BLaER1 treated with 17β-estradiol and CSF1 and Interleukin-3, amounts not matched to agents 10 nM and 100 nM (cell line): Measurements from ENCODE around the gene ARHGDIA.
"Not testable (repeated sequence)": the region's sequence is repeated elsewhere in the genome, so short reads cannot be mapped to it uniquely, and the experiment has no call there.

Source experiments
- H3K27ac ChIP-seq, 11 experiments: shearing (Covaris generic); formaldehyde crosslinking; 2 replicates each; pipeline ENCODE4 v1.8.1; 2022
- H3K27me3 ChIP-seq, 11 experiments: shearing (Covaris generic); formaldehyde crosslinking; 2 replicates each; pipeline ENCODE4 v1.8.1; 2022
- H3K36me3 ChIP-seq, 11 experiments: shearing (Covaris generic); formaldehyde crosslinking; 2 replicates each; pipeline ENCODE4 v1.8.1; 2022
- H3K4me1 ChIP-seq, 10 experiments: shearing (Covaris generic); formaldehyde crosslinking; 2 replicates each; pipeline ENCODE4 v1.8.1; 2022
- H3K4me2 ChIP-seq, 11 experiments: shearing (Covaris generic); formaldehyde crosslinking; 2 replicates each; pipeline ENCODE4 v1.8.1; 2022
- H3K4me3 ChIP-seq, 10 experiments: shearing (Covaris generic); formaldehyde crosslinking; 2 replicates each; pipeline ENCODE4 v1.8.1; 2022
- H3K9ac ChIP-seq, 11 experiments: shearing (Covaris generic); formaldehyde crosslinking; 2 replicates each; pipeline ENCODE4 v1.8.1; 2022
- H3K9me3 ChIP-seq, 11 experiments: shearing (Covaris generic); formaldehyde crosslinking; replicated peaks in 1 of 11; 2 replicates each; pipeline ENCODE4 v1.8.1; 2022
- H4K20me1 ChIP-seq, 11 experiments: shearing (Covaris generic); formaldehyde crosslinking; 2 replicates each; pipeline ENCODE4 v1.8.1; 2022
- Cebpa-rat ChIP-seq, 11 experiments: shearing (Covaris generic); IDR thresholded peaks; 2 replicates each; pipeline ENCODE4 v1.8.1; 2022

Gene ARHGDIA

DNA sequence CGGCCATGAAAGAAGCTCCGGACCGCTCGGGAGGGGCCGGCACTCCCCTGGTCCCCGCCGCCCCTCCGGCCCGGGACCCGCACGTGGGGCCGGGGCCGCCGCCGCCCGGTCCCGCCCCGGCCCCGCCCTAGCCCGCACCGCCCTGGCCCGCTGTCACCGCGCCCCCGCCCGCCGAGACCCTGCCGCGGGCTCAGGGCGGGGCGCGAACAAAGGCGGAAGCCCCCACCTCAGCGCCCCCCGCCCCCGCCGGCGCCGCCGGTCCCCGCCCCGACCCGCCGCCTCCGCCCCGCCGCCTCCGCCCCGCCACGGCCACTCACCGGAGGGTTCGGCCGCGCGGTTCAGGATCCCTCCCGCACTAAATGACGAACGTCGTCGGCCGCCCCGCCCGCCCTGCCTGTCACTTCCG, at the start of gene ARHGDIA:
Gene ARHGDIA, minus strand, starts transcription at position 357 of the 406 bp plus-strand sequence. CDS start 1,407 bp downstream, outside the sequence.
- Histone ChIP-seq H3K4me2 (peak within 1 kb of the TSS; percentile 93 to 100 (median 99)), H3K9me3 (no peaks in the 10 kb centered on the region), H3K4me3 (peak within 1 kb of the TSS; percentile 76 to 99 (median 96)), H4K20me1 (peaks cover 44 to 49% (median 48%) of the 10 kb centered on the region in 11 experiments), H3K36me3 (peaks cover 24 to 42% (median 37%) of the 10 kb centered on the region in 11 experiments), H3K9ac (peak within 1 kb of the TSS; percentile 95 to 100 (median 100)), H3K27ac (peak within 1 kb of the TSS; percentile 96 to 100 (median 100)), H3K27me3 (no peaks in the 10 kb centered on the region), H3K4me1 (peaks cover 47 to 65% (median 59%) of the 10 kb centered on the region in 10 experiments)
- TF ChIP-seq Cebpa-rat (IDR thresholded peaks at IDR 0.05): no peak

DNA sequence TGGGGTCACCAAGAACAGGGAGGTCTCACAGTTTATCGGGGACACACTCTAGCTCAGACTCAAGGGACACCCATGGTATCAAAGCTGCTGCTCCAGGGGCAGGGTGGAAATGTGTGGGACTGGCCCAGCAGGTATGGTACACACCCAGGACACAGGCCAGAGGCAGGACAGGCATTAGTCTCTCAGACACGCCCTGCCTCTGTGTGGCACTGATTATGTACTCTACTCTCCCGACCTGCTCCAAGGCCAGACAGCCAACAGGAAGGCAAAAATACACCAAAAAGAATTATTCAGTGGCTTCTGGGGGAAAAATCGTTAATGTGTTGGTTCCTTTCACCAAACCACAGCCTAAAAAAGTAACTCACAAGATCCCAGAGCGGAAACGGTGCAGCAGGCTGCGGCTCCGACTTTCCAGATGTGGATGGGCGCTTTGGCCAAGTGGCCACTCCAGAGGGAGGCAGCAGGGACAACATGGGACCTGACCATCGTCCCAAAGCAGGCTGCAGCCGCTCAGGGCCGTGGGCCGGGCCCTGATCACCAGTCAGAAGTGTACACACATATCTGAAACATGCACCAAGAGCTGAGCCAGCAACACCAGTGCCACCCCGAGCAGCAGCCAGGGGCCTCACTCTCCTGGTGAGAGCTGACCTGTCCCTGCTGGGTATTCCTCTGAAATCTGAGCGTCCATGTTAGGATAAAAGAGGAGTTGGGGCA, 47.9 kb upstream of the ARHGDIA start:
- peak overlapping the region; percentile 81 to 100 (median 97); a peak in 18 of 20 replicates for H3K4me3 ChIP-seq
- H3K4me2 ChIP-seq: peak overlapping the region; percentile 98 to 100 (median 100)
- no peaks in the 10 kb centered on the region for H3K9me3 ChIP-seq
- H3K27me3 ChIP-seq: no peaks in the 10 kb centered on the region
- H3K36me3 ChIP-seq: peaks cover 43 to 69% (median 60%) of the 10 kb centered on the region in 11 experiments
- H3K9ac ChIP-seq: peak overlapping the region; percentile 68 to 96 (median 74)
- TF ChIP-seq Cebpa-rat (IDR thresholded peaks at IDR 0.05): no peak
- peaks cover 34 to 98% (median 86%) of the 10 kb centered on the region in 11 experiments for H4K20me1 ChIP-seq
- peak overlapping the region; percentile 34 to 99 (median 94); a peak in 20 of 22 replicates for H3K27ac ChIP-seq
- H3K4me1 ChIP-seq: peaks cover 60 to 84% (median 77%) of the 10 kb centered on the region in 10 experiments

DNA sequence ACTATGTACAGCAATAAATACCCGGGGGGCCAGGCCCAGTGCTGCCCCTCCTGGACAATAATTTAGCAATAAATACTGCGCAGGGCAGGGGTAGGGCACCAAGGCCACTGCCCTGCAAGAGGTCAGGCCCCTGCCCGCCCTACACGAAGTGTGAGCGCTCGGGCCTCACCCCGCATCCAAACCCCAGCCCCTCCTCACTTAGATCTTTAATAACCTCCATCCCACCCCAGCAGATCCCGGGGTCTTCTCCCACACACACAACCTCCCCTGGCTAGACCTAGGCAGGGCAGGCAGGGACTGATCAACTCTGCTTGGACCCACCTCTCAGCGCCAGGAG, 47.2 kb upstream of the ARHGDIA start:
- peak overlapping the region; percentile 68 to 96 (median 74); a peak in 21 of 22 replicates for H3K9ac ChIP-seq
- peak overlapping the region; percentile 98 to 100 (median 100) for H3K4me2 ChIP-seq

DNA sequence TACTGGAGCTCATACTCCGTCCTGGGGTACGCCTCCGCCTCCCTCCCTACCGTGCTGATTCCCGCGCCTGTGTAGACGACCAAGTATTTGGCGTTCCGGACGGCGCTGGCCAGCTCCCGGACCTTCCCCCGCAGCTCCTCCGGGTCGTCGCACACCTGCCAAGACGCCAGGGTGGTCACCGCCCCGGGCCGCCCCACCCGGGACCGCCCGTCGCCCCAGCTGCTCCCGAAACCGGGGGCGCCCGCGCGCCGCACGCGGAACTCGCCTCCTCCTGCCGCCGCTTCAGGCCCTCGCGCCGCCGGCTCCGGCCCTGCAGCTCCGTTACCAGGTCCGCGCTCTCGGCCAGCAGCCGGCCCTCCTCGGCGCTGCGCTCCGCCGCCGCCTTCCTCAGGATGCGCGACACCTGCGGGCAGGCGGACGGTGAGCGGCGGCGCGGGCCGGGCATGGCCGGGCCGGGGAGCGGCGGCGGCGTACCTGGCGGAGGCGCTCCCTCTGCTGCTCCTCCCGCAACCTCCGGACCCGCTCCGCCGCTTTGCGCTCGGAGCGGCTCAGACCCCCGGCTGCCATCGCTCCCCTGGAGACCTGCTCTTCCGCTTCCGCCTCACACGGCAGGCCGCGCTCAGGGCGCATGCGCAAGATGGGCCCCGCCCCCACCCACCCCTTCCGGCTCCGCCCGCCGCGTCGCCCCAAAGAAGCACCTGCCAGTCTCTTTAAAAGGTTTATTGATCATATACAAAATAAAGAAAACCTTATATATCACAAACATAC, 46.6 kb upstream of the ARHGDIA start, which contains the start of gene SIRT7:
Gene SIRT7, minus strand, starts transcription at position 612 of the 768 bp plus-strand sequence. Its CDS starts 45 bp downstream, at position 567.
- H3K36me3 ChIP-seq: peaks cover 54 to 80% (median 70%) of the 10 kb centered on the region in 11 experiments
- peak within 1 kb of the TSS; percentile 87 to 97 (median 93) for H3K9ac ChIP-seq
- H3K27me3 ChIP-seq: no peaks in the 10 kb centered on the region
- peak within 1 kb of the TSS; percentile 81 to 100 (median 97) for H3K4me3 ChIP-seq
- peaks cover 57 to 73% (median 66%) of the 10 kb centered on the region in 10 experiments for H3K4me1 ChIP-seq
- peak within 1 kb of the TSS; percentile 78 to 99 (median 94) for H3K27ac ChIP-seq
- no peak for TF ChIP-seq Cebpa-rat (IDR thresholded peaks at IDR 0.05)
- no peaks in the 10 kb centered on the region for H3K9me3 ChIP-seq
- H3K4me2 ChIP-seq: peak within 1 kb of the TSS; percentile 98 to 100 (median 100)
- H4K20me1 ChIP-seq: peaks cover 42 to 98% (median 92%) of the 10 kb centered on the region in 11 experiments

More for the DNA sequence above, 47.2 kb upstream of the ARHGDIA start:
- Histone ChIP-seq H4K20me1 (peaks cover 36 to 98% (median 90%) of the 10 kb centered on the region in 11 experiments), H3K36me3 (peaks cover 50 to 76% (median 67%) of the 10 kb centered on the region in 11 experiments), H3K4me3 (peak overlapping the region; percentile 81 to 100 (median 97); a peak in 19 of 20 replicates), H3K4me1 (peaks cover 60 to 77% (median 71%) of the 10 kb centered on the region in 10 experiments), H3K27ac (peak overlapping the region; percentile 34 to 99 (median 94); a peak in 20 of 22 replicates)
- not testable (repeated sequence) for H3K27me3 ChIP-seq, H3K9me3 ChIP-seq

DNA sequence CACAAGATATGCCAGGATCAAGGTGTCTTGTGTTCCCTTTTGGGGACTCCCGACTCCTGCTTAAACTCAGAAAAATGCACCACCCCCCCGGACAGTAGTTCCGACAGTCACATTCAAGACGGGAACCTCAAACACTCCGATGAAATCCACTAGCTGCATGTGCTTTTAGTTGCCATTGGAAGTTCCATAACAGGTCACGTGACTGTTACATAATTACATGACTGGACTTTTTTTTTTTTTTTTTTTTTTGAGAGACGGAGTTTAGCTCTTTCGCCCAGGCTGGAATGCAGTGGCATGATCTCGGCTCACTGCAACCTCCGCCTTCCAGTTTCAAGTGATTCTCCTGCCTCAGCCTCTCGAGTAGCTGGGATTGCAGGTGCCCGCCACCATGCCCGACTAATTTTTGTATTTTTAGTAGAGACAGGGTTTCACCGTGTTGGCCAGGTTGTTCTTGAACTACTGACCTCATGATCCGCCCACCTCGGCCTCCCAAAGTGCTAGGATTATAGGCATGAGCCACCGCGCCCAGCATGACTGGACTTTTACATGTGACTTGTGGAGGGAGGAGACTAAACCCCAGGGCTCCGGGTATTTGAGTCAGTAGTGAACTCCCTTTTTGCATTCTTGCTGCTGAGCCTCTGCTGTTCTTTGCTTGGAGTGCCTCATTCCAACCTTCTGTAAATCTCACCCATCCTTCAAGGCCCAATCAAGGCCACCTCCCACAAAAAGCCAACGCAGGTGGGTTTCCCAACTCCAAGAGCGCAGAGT, 45.3 kb upstream of the ARHGDIA start:
- H3K27ac ChIP-seq: peak overlapping the region in 2 of 11 experiments; percentile 86 to 89; a peak in 3 of 22 replicates
- peak overlapping the region; percentile 90 to 100 (median 96) for H3K4me2 ChIP-seq
- no peak for TF ChIP-seq Cebpa-rat (IDR thresholded peaks at IDR 0.05)
- H3K4me3 ChIP-seq: peak overlapping the region; percentile 81 to 100 (median 97)
- H3K36me3 ChIP-seq: peaks cover 56 to 80% (median 69%) of the 10 kb centered on the region in 11 experiments
- H3K9me3 ChIP-seq: no peaks in the 10 kb centered on the region
- H3K9ac ChIP-seq: peak overlapping the region; percentile 84 to 97 (median 92); a peak in 21 of 22 replicates
- H3K4me1 ChIP-seq: peaks cover 51 to 74% (median 60%) of the 10 kb centered on the region in 10 experiments
- H3K27me3 ChIP-seq: no peaks in the 10 kb centered on the region
- peaks cover 54 to 99% (median 95%) of the 10 kb centered on the region in 11 experiments for H4K20me1 ChIP-seq

DNA sequence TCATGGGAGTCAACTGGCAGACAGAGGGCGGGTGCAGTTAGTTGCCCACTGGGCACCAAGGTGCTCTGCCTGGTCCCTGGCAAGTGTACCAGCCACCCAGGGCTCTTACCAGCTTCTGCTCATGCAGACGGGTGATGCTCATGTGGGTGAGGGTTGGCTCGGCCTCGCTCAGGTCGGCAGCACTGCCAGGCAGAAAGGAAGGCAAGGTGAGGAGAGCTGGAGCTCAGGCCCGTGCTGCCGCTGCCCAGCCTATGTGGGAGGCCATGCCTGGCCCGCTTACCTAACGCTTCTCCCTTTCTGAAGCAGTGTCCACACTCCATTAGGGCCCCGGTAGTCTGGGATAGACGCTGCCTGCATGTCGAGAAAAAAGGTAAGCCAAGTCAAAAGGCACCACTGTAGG, 44.2 kb upstream of the ARHGDIA start:
- Histone ChIP-seq H3K27me3 (no peaks in the 10 kb centered on the region), H3K4me1 (peaks cover 42 to 66% (median 53%) of the 10 kb centered on the region in 10 experiments), H3K4me2 (0 out of 22 replicates have a peak overlapping the region, but pooled peaks of 2 of the 11 experiments have one; percentile 90 to 96), H3K9me3 (no peaks in the 10 kb centered on the region), H3K4me3 (no peak overlapping the region), H3K36me3 (peaks cover 45 to 69% (median 58%) of the 10 kb centered on the region in 11 experiments), H3K9ac (peak overlapping the region in 5 of 11 experiments; percentile 9 to 57 (median 19); a peak in 1 of 22 replicates), H4K20me1 (peaks cover 61 to 95% (median 86%) of the 10 kb centered on the region in 11 experiments), H3K27ac (no peak overlapping the region)
- TF ChIP-seq Cebpa-rat (IDR thresholded peaks at IDR 0.05): no peak

DNA sequence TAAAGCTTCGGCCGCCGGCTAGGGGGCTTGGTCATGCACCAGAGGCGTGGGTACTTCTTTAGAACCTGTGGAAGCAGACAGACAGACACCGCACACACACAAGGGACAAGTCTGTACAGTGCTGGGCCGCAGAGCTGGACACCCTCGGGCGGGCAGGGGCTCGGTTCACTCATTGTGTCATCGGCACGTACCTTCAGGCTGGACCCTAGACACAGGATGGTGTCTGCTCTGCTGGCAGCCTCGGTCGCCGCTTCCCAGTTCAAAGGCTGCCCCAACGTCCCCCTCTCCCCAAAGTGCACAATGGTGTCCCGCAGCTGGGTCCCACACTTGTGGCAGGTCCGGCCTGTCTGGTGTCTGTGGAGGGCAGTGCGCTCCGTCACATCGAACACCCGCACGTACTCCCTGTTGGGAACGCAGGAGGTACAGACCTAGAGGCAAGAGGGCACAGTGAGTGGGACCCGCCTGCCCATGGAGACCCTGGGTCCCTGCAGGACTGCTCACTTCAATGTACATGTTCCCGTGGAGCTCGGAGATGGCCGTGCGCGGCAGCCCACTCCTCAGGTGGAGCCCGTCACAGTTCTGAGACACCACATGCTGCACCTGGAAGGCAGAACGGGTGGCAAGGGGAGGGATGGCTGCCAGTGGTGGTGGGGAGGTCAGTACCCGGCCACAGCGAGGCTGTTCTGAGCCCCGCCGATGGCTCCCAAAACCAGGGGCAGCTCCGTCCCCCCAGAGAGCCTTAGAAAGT, 43.1 kb upstream of the ARHGDIA start:
- peak overlapping the region in 4 of 11 experiments; percentile 14 to 57 (median 23); a peak in 4 of 22 replicates for H3K9ac ChIP-seq
- H3K36me3 ChIP-seq: peaks cover 45 to 62% (median 50%) of the 10 kb centered on the region in 11 experiments
- peaks cover 40 to 66% (median 52%) of the 10 kb centered on the region in 10 experiments for H3K4me1 ChIP-seq
- H3K4me2 ChIP-seq: no peak overlapping the region
- H3K27ac ChIP-seq: no peak overlapping the region
- H4K20me1 ChIP-seq: peaks cover 69 to 95% (median 86%) of the 10 kb centered on the region in 11 experiments
- H3K4me3 ChIP-seq: no peak overlapping the region
- no peaks in the 10 kb centered on the region for H3K9me3 ChIP-seq
- no peak for TF ChIP-seq Cebpa-rat (IDR thresholded peaks at IDR 0.05)
- no peaks in the 10 kb centered on the region for H3K27me3 ChIP-seq
